ENCODE measurements around the gene EFL1. TPM values are rescaled to one million over a fixed set of nuclear protein-coding genes. Genes with fewer than 3 reads are reported as not detected.

The EFL1 gene
- total RNA-seq, 1 experiment from 2014 or later = 17.2 TPM

DNA sequence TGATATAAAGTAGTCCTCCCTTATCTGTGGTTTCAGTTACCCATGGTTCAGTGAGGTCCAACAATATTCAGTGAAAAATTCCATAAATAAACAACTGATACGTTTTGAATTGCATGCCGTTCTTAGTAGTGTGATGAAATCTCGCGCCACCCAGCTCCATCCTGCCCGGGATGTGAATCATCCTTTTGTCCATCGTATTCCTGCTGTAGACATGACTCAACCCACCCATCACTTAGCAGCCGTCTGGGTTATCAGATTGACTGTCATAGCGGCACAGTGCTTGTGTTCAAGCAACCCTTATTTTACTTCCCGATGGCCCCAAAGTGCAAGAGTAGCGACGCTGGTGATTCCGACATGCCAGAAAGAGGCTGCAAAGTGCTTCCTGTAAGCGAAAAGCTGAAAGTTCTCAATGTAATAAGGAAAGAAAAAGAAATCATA lies 168.7 kb downstream of the EFL1 start:
- no TSS peak for BruUV-seq (replicated peaks)
- no peaks in the 10 kb centered on the region for H3K36me3 ChIP-seq (ENCODE audit: low read depth)
- peak in 1 of 2 experiments; percentile 48 for DNase-seq
- H3K9me2 ChIP-seq (ENCODE audit: insufficient read depth) = no peaks in the 10 kb centered on the region
- no peak overlapping the region for H2AFZ ChIP-seq
- ChIA-PET CTCF (no interaction called here), POLR2A (ENCODE audit: unreplicated experiment) (no interaction called here)
- no peak overlapping the region for H3K27ac ChIP-seq
- H3K4me2 ChIP-seq = peak overlapping the region; percentile 53
- H3K4me3 ChIP-seq = 0 out of 2 replicates have a peak overlapping the region, but pooled peaks have one; percentile 26
- 0 out of 2 replicates have a peak, but pooled peaks cover 6% of the 10 kb centered on the region for H3F3A ChIP-seq (ENCODE audit: insufficient read depth, low read depth)
- intact Hi-C loops (cut with micrococcal nuclease; ENCODE audit: unreplicated experiment) = no loop called here
- TF ChIP-seq, protein P1, sequence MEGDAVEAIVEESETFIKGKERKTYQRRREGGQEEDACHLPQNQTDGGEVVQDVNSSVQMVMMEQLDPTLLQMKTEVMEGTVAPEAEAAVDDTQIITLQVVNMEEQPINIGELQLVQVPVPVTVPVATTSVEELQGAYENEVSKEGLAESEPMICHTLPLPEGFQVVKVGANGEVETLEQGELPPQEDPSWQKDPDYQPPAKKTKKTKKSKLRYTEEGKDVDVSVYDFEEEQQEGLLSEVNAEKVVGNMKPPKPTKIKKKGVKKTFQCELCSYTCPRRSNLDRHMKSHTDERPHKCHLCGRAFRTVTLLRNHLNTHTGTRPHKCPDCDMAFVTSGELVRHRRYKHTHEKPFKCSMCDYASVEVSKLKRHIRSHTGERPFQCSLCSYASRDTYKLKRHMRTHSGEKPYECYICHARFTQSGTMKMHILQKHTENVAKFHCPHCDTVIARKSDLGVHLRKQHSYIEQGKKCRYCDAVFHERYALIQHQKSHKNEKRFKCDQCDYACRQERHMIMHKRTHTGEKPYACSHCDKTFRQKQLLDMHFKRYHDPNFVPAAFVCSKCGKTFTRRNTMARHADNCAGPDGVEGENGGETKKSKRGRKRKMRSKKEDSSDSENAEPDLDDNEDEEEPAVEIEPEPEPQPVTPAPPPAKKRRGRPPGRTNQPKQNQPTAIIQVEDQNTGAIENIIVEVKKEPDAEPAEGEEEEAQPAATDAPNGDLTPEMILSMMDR (conservative IDR thresholded peaks at IDR 0.05) = no peak
- no peak for TF ChIP-seq EZH2 (IDR thresholded peaks at IDR 0.05; ENCODE audit: low read depth)
- no peaks in the 10 kb centered on the region for H3K9me3 ChIP-seq (ENCODE audit: insufficient read depth, low read depth)
- H3K27me3 ChIP-seq (ENCODE audit: insufficient read depth, low read depth) = peaks cover 28% of the 10 kb centered on the region
- H3K4me1 ChIP-seq (replicated peaks; ENCODE audit: insufficient read depth) = peaks cover 7% of the 10 kb centered on the region; the same call in 1 of the 2 replicates
- H4K20me1 ChIP-seq (ENCODE audit: insufficient read depth) = no peaks in the 10 kb centered on the region
- H3K79me2 ChIP-seq (ENCODE audit: low read depth) = no peaks in the 10 kb centered on the region

DNA sequence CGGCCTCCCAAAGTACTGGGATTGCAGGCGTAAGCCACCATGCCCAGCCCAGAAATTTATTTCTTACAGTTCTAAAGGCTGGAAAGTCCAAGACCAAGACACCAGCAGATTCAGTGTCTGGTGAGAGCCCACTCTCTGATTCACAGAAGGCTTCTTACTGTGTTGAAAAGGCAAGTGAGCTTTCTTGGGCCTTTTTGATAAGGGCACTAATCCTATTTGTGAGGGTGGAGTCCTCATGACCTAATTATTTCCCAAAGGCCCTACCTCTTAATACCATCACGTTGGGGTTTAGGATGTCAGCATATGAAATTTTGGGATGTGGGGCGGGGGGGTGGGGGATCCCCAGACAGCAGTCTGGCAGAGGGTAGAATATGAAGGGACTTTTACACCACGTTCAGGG lies 169.2 kb downstream of the EFL1 start:
- POLR2A ChIA-PET (ENCODE audit: unreplicated experiment) = no interaction called here
- no peaks in the 10 kb centered on the region for H4K20me1 ChIP-seq (ENCODE audit: insufficient read depth)
- no peak overlapping the region for H2AFZ ChIP-seq
- H3K9me3 ChIP-seq (ENCODE audit: insufficient read depth, low read depth) = no peaks in the 10 kb centered on the region
- H3F3A ChIP-seq (ENCODE audit: insufficient read depth, low read depth) = 0 out of 2 replicates have a peak, but pooled peaks cover 6% of the 10 kb centered on the region
- H3K27me3 ChIP-seq (ENCODE audit: insufficient read depth, low read depth) = peaks cover 32% of the 10 kb centered on the region
- TF ChIP-seq EZH2 (IDR thresholded peaks at IDR 0.05; ENCODE audit: low read depth) = no peak
- TF ChIP-seq, protein P1 (conservative IDR thresholded peaks at IDR 0.05) = no peak
- BruUV-seq (replicated peaks) = no TSS peak
- CTCF ChIA-PET = no interaction called here
- H3K27ac ChIP-seq = no peak overlapping the region
- DNase-seq = no peak
- no peaks in the 10 kb centered on the region for H3K36me3 ChIP-seq (ENCODE audit: low read depth)
- H3K79me2 ChIP-seq (ENCODE audit: low read depth) = no peaks in the 10 kb centered on the region
- H3K9me2 ChIP-seq (ENCODE audit: insufficient read depth) = no peaks in the 10 kb centered on the region
- H3K4me1 ChIP-seq (replicated peaks; ENCODE audit: insufficient read depth) = peaks cover 7% of the 10 kb centered on the region; the same call in 1 of the 2 replicates
- intact Hi-C loops (cut with micrococcal nuclease; ENCODE audit: unreplicated experiment) = no loop called here
- H3K4me3 ChIP-seq = no peak overlapping the region
- 0 out of 2 replicates have a peak overlapping the region, but pooled peaks have one; percentile 53 for H3K4me2 ChIP-seq

DNA sequence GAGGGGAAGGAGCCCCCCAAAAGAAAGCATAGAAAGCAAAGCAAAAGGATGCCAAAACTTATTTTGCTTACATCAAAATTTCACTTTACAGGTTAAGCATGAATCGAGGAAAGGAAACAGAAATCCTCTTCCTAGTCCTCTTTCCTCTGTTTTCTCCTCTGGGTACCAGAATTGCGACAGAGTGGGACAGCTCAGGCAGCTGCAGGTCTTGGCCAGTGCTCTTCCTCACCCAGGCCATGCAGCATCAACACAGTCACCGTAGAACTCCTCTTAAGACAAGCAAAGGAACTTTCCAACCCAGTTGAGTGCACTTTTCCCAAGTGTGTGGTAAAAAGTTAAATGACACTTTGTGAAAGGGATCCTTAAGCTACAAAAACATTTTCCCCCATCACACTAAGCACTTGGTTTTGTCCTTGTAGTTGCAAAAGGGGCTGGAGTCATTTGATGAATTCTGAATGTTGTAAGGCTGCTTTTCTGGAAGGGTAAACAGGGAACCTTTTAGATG lies 170.8 kb downstream of the EFL1 start:
- BruUV-seq (replicated peaks) = no TSS peak
- Histone ChIP-seq H4K20me1 (ENCODE audit: insufficient read depth) (no peaks in the 10 kb centered on the region), H3K4me1 (replicated peaks; ENCODE audit: insufficient read depth) (peaks cover 7% of the 10 kb centered on the region; the same call in 1 of the 2 replicates), H3K4me3 (no peak overlapping the region), H3K36me3 (ENCODE audit: low read depth) (no peaks in the 10 kb centered on the region), H3K4me2 (no peak overlapping the region), H2AFZ (no peak overlapping the region), H3K27me3 (ENCODE audit: insufficient read depth, low read depth) (peaks cover 41% of the 10 kb centered on the region), H3K27ac (no peak overlapping the region), H3F3A (ENCODE audit: insufficient read depth, low read depth) (0 out of 2 replicates have a peak, but pooled peaks cover 6% of the 10 kb centered on the region), H3K9me3 (ENCODE audit: insufficient read depth, low read depth) (no peaks in the 10 kb centered on the region), H3K79me2 (ENCODE audit: low read depth) (no peaks in the 10 kb centered on the region), H3K9me2 (ENCODE audit: insufficient read depth) (no peaks in the 10 kb centered on the region)
- ChIA-PET CTCF (no interaction called here), POLR2A (ENCODE audit: unreplicated experiment) (no interaction called here)
- TF ChIP-seq, protein P1 (conservative IDR thresholded peaks at IDR 0.05) = no peak
- no peak for TF ChIP-seq EZH2 (IDR thresholded peaks at IDR 0.05; ENCODE audit: low read depth)
- intact Hi-C loops (cut with micrococcal nuclease; ENCODE audit: unreplicated experiment) = no loop called here
- no peak for DNase-seq
